Right ventricle myocardium superior (tissue), 1 donor: Measurements from ENCODE around the gene CA7. TPM values are rescaled to one million over a fixed set of nuclear protein-coding genes. Genes with fewer than 3 reads are reported as not detected.
A peak's percentile ranks its signal among the peaks of the same experiment; 100 is the strongest.

Experiments used
- ATAC-seq: fragments of 200-7000 bp; cut with Tn5 transposase; one replicate; pipeline ENCODE4 v1.9.1; 2020; ENCODE audit warnings: mild to moderate bottlenecking; ENCODE audit not compliant: poor library complexity
- DNase-seq: peaks from one replicate; pipeline ENCODE4 v3.0.0-alpha.2; 2020
- intact Hi-C: fragments of 100-400 bp; cut with DNase I; formaldehyde crosslinking; loops from one replicate; pipeline ENCODE4 v1.11.2; 2022
- long read RNA-seq: library from polyadenylated mRNA; unstranded; transcript quantifications from one replicate; pipeline ENCODE4 v2.0.0, GENCODE V29; 2021
- total RNA-seq: library from RNA; stranded (reverse); fragmentation: NEBNext Ultra II Directional; extraction: Animal tissue kit (Norgen Biotek cat#: 25700); gene quantifications from one replicate; pipeline ENCODE4 v1.2.1, GENCODE V29; 2021
- donor health status: DM: no; HTN: yes; CAD: no; lungs with severe emphysema.

Gene CA7
- not detected for total RNA-seq
- long read RNA-seq = 0 reads

GRCh38 chr16:66844342-66845079 is at the start of gene CA7:
Gene CA7, plus strand, starts transcription at chr16:66844414. Its CDS starts 74 bp downstream, at chr16:66844488.
- DNase-seq (no peak), ATAC-seq (peak; percentile 29)
- intact Hi-C loops = no loop called here

DNA sequence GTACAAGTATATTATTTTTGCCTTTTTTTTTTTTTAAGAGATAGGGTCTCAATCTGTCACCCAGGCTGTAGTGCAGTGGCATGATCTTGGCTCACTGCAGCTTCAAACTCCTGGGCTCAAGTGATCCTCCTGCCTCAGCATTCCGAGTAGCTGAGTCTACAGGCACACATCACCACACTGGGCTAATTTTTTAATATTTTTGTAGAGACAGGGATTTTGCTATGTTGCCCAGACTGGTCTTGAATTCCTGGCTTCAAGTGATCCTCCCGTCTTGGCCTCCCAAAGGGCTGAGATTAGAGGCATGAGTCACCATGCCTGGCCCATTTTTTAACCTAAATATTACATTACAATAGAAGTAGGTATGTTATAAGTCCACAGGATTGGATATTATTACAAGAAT is 46.1 kb upstream of the CA7 start:
- no peak for ATAC-seq
- intact Hi-C loops = no loop called here
- no peak for DNase-seq

DNA sequence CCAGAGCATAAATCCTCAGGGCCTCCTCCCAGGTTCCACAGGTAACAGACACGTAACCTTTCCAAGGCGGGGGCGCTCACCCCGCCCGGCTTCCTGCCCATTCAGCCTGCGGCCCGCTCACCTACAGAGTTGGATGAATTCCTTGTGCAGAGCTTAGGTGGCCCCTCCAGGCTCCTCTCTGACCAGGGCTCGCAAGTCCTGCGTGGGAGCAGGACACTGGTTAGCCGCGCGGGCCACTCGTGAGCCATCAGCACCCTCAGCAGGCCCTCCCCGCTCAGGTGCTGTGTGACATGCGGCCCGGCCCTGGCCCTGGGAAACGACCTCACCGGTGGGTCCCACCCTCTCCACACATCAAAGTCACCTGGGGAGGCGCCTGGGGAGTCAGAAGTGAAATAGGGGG is 43.4 kb upstream of the CA7 start:
- ATAC-seq (no peak), DNase-seq (no peak)
- intact Hi-C loops = no loop called here

- intact Hi-C loops = no loop called here
- no peak for DNase-seq
- no peak for ATAC-seq
Observed at GRCh38 chr16:66801320-66802105, 42.7 kb upstream of the CA7 start, which contains the start of gene TERB1. Gene TERB1, minus strand, starts transcription at chr16:66801584. Its CDS starts 4,786 bp downstream, at chr16:66796798.

GRCh38 chr16:66802159-66802558 is 42.1 kb upstream of the CA7 start:
- intact Hi-C loops = no loop called here
- no peak for ATAC-seq
- no peak for DNase-seq

- DNase-seq = no peak
- ATAC-seq = no peak
- intact Hi-C loops = no loop called here
Observed at GRCh38 chr16:66809765-66810164, 34.4 kb upstream of the CA7 start.

- DNase-seq (no peak), ATAC-seq (no peak)
- intact Hi-C loops = no loop called here
Observed at GRCh38 chr16:66810391-66810790, 33.8 kb upstream of the CA7 start.

GRCh38 chr16:66811043-66811442 is 33.2 kb upstream of the CA7 start:
- DNase-seq = no peak
- ATAC-seq = no peak
- intact Hi-C loops = no loop called here

DNA sequence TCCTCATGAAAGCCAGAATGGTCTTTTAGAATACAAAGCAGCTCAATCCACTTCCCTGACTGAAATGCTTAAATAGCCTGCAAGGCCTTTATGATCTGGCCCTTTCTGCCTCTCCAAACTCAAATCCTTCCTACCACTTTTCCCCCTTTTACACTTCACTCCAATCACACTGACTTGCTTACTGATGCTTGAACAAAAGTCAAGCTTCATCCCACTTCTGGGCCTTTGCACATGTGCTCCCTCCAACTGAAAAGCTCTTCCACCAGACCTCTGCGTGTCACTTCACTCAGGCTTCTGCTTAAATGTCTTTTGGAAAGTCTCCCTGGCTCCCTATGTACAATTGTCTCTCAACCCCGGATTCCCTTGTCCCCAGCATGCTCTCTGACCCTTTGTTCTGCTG is 29.5 kb upstream of the CA7 start:
- no peak for ATAC-seq
- intact Hi-C loops = no loop called here
- DNase-seq = no peak

GRCh38 chr16:66824006-66824405 is 20.2 kb upstream of the CA7 start:
- ATAC-seq (no peak), DNase-seq (no peak)
- intact Hi-C loops = no loop called here

GRCh38 chr16:66830422-66831404 is 13.5 kb upstream of the CA7 start, which contains the start of gene NAE1:
Gene NAE1, minus strand, starts transcription at chr16:66830976. Its CDS starts 77 bp downstream, at chr16:66830899.
- peak; percentile 93 for DNase-seq
- peak; percentile 99 for ATAC-seq
- intact Hi-C loops = loop anchor here (5.0 kb wide), 1 partner anchor 37 kb away; no protein-coding TSS in a partner anchor

- ATAC-seq = no peak
- intact Hi-C loops = loop anchor here (5.0 kb wide), 1 partner anchor 35 kb away; no protein-coding TSS in a partner anchor
- no peak for DNase-seq
Observed at GRCh38 chr16:66832190-66832589, 12.0 kb upstream of the CA7 start.

GRCh38 chr16:66832661-66833305 is 11.4 kb upstream of the CA7 start:
- intact Hi-C loops = loop anchor here (5.0 kb wide), 1 partner anchor 35 kb away; no protein-coding TSS in a partner anchor
- ATAC-seq = no peak
- no peak for DNase-seq

DNA sequence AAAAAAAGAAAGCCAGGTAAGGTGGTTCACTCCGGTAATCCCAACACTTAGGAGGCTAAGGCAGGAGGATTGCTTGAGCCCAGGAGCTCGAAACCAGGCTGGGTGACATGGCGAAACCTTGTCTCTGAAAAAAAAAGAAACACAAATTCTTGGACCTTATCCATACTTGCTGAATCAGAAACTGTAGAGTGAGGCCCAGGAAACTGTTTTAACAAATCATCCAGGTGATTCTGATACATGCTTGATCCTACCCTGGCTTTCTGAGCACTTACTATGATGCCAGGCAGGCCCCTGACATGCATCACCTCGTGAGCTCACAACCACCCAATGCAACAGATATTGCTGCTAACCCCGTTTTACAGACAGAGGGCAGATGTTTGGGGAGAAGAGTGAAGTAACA is 9.5 kb upstream of the CA7 start:
- intact Hi-C loops = loop anchor here (5.0 kb wide), 1 partner anchor 33 kb away; no protein-coding TSS in a partner anchor
- no peak for DNase-seq
- ATAC-seq = no peak

GRCh38 chr16:66840883-66841282 is 3.3 kb upstream of the CA7 start:
- DNase-seq = no peak
- no peak for ATAC-seq
- intact Hi-C loops = no loop called here

DNA sequence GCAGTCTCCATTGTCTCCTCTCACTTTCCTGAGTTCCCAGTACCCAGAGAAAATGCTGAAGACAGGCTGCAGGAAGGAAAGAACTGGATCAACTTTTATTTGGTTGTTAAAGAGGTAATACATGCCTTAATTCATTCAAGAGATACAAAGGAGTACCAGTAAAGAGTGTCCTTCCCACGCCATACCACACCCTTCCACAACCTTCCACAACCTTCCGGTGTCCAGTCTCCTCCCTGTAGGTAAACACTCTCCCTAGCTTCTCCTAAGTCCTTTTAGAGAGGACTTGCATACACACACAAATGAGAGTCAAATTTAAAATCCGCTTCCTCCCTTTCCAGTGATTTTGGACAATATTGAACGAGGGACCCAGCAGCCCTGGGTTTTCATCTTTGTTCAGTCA is 2.8 kb upstream of the CA7 start:
- no peak for ATAC-seq

DNA sequence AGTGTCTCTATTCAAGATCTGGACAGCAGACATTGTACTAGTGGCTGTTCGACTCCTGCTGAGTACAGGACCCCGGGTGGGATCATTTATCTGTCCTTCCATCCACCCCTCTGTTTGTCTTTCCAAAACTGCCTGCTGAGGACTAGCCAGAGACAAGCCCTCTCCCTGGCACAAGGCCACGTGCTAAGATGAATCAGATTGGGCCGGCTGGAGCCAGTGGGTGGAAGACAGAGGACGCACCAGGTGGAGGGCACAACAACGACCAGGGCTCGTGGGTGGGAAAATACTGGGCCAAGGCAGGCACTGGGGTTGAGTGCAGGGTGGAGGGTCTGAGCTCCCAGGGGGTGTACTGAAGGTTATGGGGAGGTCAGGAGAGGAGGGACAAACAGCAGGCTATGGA is 1.4 kb upstream of the CA7 start:
- DNase-seq (no peak), ATAC-seq (no peak)
- intact Hi-C loops = no loop called here

More for the DNA sequence above, 2.8 kb upstream of the CA7 start:
- intact Hi-C loops = no loop called here
- DNase-seq = no peak

DNA sequence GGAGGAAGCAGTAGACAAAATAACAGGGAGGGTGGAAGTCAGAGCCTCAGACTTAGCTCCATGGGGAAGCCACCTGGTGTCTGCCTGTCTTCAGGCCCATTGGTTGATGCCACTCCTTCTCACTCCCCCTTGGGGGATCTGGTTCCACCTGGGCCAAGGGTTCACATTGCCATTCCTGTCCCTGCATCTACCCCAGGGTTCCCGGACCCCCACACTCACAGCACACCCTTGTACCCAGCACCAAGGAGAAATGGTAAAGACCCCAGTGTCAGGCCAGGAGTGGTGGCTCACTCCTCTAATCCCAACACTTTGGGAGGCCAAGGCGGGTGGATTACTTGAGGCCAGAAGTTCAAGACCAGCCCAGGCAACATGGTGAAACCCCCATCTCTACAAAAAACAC is 1.0 kb upstream of the CA7 start:
- ATAC-seq (no peak), DNase-seq (no peak)
- intact Hi-C loops = no loop called here
